AG04450 (cell line): ENCODE data around the gene GPR158. TPM values are rescaled to one million over a fixed set of nuclear protein-coding genes. Genes with fewer than 3 reads are reported as not detected.

Experiments used
- CTCF ChIA-PET: fragments of 300-600, 350-600 bp; formaldehyde crosslinking; extraction: SDS; loops from one replicate; lab custom pipeline; 2022; ENCODE audit warnings: antibody characterized with exemption, inconsistent platforms; lab: Charles Lee
- POLR2A ChIA-PET: fragments of 350-600 bp; formaldehyde crosslinking; extraction: SDS; loops from one replicate; lab custom pipeline; 2021; ENCODE audit warnings: antibody characterized with exemption, inconsistent platforms; lab: Yijun Ruan, JAX
- DNase-seq: peaks from one replicate; pipeline ENCODE4 v3.0.0-alpha.2; 2011; ENCODE audit warnings: low read depth, low spot score
- H3K27ac ChIP-seq: one replicate; pipeline ENCODE4 v1.5.1; 2012; ENCODE audit warnings: low read depth, low read length, control low read depth
- H3K27me3 ChIP-seq: one replicate; pipeline ENCODE4 v1.6.0; 2012; ENCODE audit warnings: low read length; ENCODE audit not compliant: control insufficient read depth, insufficient read depth
- H3K4me3 ChIP-seq: 2 replicates; pipeline ENCODE4 v1.5.1; 2011; ENCODE audit warnings: mild to moderate bottlenecking, low read depth, low read length, control low read depth
- H3K9me3 ChIP-seq: 2 replicates; pipeline ENCODE4 v1.5.1; 2012; ENCODE audit warnings: low read length; ENCODE audit not compliant: control insufficient read depth, insufficient read depth
- CTCF ChIP-seq: IDR thresholded peaks from 2 replicates; pipeline ENCODE4 v1.5.1; 2011; ENCODE audit warnings: low read depth, low read length, control low read depth, inconsistent platforms
- polyA plus RNA-seq: library from polyadenylated mRNA; depleted of rRNA; stranded (reverse); fragments of >200 nt; gene quantifications from 2 replicates; pipeline ENCODE4 v1.2.3, GENCODE V29; 2011; rRNA removed
- small RNA-seq: library from RNA; depleted of rRNA; stranded (forward); fragments of <200 nt; gene quantifications from one replicate; pipeline ENCODE3, GENCODE V24; 2012; ENCODE audit warnings: low read depth; ENCODE audit not compliant: insufficient read length

GPR158 gene
- polyA plus RNA-seq, 1 experiment, result not detected

GRCh38 chr10:25642721-25643120 is 467.9 kb downstream of the GPR158 start:
- Histone ChIP-seq H3K9me3 (peaks cover 13% of the 10 kb centered on the region), H3K27ac (no peak overlapping the region), H3K27me3 (no peaks in the 10 kb centered on the region), H3K4me3 (no peak overlapping the region)
- ChIA-PET CTCF (no interaction called here), POLR2A (no interaction called here)
- no peak for TF ChIP-seq CTCF
- DNase-seq, result no peak

- CTCF ChIA-PET, result no interaction called here
- POLR2A ChIA-PET, result no interaction called here
Measured at GRCh38 chr10:25646371-25646770, 471.6 kb downstream of the GPR158 start.

GRCh38 chr10:25651534-25651933 is 476.7 kb downstream of the GPR158 start:
- DNase-seq, result no peak
- no peak for TF ChIP-seq CTCF
- Histone ChIP-seq H3K9me3 (peaks cover 5% of the 10 kb centered on the region; the same call in 1 of the 2 replicates), H3K27ac (no peak overlapping the region), H3K4me3 (no peak overlapping the region), H3K27me3 (no peaks in the 10 kb centered on the region)
- POLR2A ChIA-PET, result no interaction called here
- CTCF ChIA-PET, result no interaction called here

More at GRCh38 chr10:25646371-25646770, 471.6 kb downstream of the GPR158 start:
- no peak for DNase-seq
- Histone ChIP-seq H3K4me3 (no peak overlapping the region), H3K27ac (no peak overlapping the region), H3K27me3 (no peaks in the 10 kb centered on the region), H3K9me3 (peaks cover 9% of the 10 kb centered on the region; the same call in 1 of the 2 replicates)
- no peak for TF ChIP-seq CTCF

Small RNAs within 50 kb of the gene (small RNA-seq; reads per million reads assigned to genes)
- gene RN7SKP220, result not detected

Other genes with a start within 250 kb of the GPR158 start
- gene PRTFDC1, start 222.4 kb upstream of the GPR158 start, polyA plus RNA-seq, result 31.6 and 46.8 TPM in 2 replicates
- 0.11 TPM in 1 of 2 replicates, not detected in the other for gene ENKUR, start 158.8 kb upstream of the GPR158 start, polyA plus RNA-seq
- 1.8 and 2.8 TPM in 2 replicates for gene THNSL1, start 158.4 kb upstream of the GPR158 start, polyA plus RNA-seq